Body of pancreas (tissue), 4 donors: Measurements from ENCODE around the gene TEPSIN. TPM values are rescaled to one million over a fixed set of nuclear protein-coding genes. Genes with fewer than 3 reads are reported as not detected.

Experiments used
- ATAC-seq: fragments of 150-250 bp; one replicate; pipeline ENCODE4 v1.9.1; 2016
- DNase-seq, 4 donors: peaks; one replicate each; pipeline ENCODE4 v3.0.0-alpha.2; 2019
- H3K27ac ChIP-seq, 4 donors: fragments of 200-600 bp; sonication (generic); 1 replicate in 3 of 4; 2 replicates in 1 of 4; pipeline versions ENCODE4 v1.5.1 to v1.6.1; 2016 to 2019; ENCODE audit warnings: mild to moderate bottlenecking in 1 of 4, mixed read lengths in 1 of 4, moderate library complexity in 1 of 4
- H3K27me3 ChIP-seq, 2 donors: fragments of 200-600 bp; sonication (generic); one replicate each; pipeline ENCODE4 v1.6.0; 2016; ENCODE audit warnings: mild to moderate bottlenecking in 1 of 2
- H3K36me3 ChIP-seq, 2 donors: fragments of 200-600 bp; sonication (generic); replicated peaks in 1 of 2; 2 replicates each; pipeline ENCODE4 v1.5.1; 2016; ENCODE audit warnings: low read depth in 2 of 2; ENCODE audit not compliant: insufficient read depth in 1 of 2
- H3K4me1 ChIP-seq: fragments of 200-600 bp; sonication (generic); one replicate; pipeline ENCODE4 v1.6.0; 2016
- H3K4me3 ChIP-seq, 2 donors: fragments of 200-600 bp; sonication (generic); 1 replicate in 1 of 2; 2 replicates in 1 of 2; pipeline ENCODE4 v1.5.1; 2016 to 2019
- H3K9me3 ChIP-seq, 3 donors: fragments of 200-600 bp; sonication (generic); 1 replicate in 2 of 3; 2 replicates in 1 of 3; pipeline ENCODE4 v1.5.1; 2016
- POLR2A ChIP-seq, 3 donors: fragments of 450-650 bp; IDR thresholded peaks; one replicate each; pipeline ENCODE4 v1.6.1; 2016; ENCODE audit warnings: antibody characterized with exemption in 3 of 3, mild to moderate bottlenecking in 2 of 3
- WGBS, 2 donors: methylation state at CpG; one replicate each; pipeline ENCODE4 v1.1.5; 2017; 5-methylcytosine and 5-hydroxymethylcytosine counted together
- intact Hi-C: fragments of 100-400 bp; cut with DNase I; formaldehyde crosslinking; loops from one replicate; pipeline ENCODE4 v1.15.1; 2023
- total RNA-seq, 2 donors: library from RNA; depleted of rRNA; stranded (reverse); fragments of >200 nt; gene quantifications; one replicate each; pipeline ENCODE4 v1.1.0, GENCODE V29; 2016
- TF ChIP-seq, protein P1 (sequence below), 7 experiments: fragments of 450-650 bp in 4 of 7; fragments of 200-600 bp in 3 of 7; sonication (generic) in 3 of 7; IDR thresholded peaks; one replicate each; pipeline ENCODE4 v1.5.1; 2016 to 2019; ENCODE audit warnings: antibody characterized with exemption in 7 of 7

TEPSIN gene
- total RNA-seq, 2 donors from 2014 or later = 31.9 to 102 TPM

DNA sequence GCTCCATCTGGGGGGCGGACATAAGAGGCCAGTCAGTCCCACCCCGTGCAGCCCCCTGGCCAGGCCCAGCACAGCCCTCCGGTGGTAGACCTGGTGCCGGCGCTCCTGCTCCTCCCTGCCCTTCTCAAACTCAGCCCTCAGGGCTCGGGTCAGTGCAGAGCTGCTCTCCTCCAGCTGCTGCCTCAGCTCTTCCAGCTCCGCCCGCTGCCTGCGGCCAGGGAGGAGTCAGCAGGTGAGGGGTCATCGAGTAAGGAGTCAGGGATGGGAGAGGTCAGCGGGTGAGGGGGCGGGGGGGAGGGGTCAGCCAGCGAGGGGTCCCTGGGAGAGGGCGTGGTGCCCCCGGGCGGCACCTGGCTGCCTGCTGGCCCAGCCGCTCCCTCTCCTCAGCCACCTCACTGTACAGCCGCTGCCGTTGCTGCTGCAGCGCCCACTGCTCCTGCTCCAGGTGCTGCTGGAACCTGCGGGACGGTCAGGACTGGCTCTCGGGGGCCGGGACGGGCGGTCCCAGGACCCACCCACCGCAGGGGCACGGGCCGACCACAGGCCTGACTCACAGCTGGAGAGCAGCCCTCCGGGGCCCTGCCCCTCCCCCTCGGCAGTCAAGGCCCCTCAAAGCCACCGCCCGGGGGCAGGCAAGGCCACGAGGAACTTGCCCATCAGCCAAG is 46.3 kb downstream of the TEPSIN start:
- 88% methylated on average over 8 to 22 of the region's 34 CpGs for WGBS, 2 donors
- intact Hi-C loops = no loop called here
- no peaks in the 10 kb centered on the region for H3K36me3 ChIP-seq
- DNase-seq (no peak), ATAC-seq (no peak)
- H3K27me3 ChIP-seq = no peaks in the 10 kb centered on the region
- H3K9me3 ChIP-seq = no peaks in the 10 kb centered on the region
- no peak overlapping the region for H3K27ac ChIP-seq
- no peak overlapping the region for H3K4me3 ChIP-seq
- TF ChIP-seq POLR2A (IDR thresholded peaks at IDR 0.05) = no peak
- TF ChIP-seq, protein P1, sequence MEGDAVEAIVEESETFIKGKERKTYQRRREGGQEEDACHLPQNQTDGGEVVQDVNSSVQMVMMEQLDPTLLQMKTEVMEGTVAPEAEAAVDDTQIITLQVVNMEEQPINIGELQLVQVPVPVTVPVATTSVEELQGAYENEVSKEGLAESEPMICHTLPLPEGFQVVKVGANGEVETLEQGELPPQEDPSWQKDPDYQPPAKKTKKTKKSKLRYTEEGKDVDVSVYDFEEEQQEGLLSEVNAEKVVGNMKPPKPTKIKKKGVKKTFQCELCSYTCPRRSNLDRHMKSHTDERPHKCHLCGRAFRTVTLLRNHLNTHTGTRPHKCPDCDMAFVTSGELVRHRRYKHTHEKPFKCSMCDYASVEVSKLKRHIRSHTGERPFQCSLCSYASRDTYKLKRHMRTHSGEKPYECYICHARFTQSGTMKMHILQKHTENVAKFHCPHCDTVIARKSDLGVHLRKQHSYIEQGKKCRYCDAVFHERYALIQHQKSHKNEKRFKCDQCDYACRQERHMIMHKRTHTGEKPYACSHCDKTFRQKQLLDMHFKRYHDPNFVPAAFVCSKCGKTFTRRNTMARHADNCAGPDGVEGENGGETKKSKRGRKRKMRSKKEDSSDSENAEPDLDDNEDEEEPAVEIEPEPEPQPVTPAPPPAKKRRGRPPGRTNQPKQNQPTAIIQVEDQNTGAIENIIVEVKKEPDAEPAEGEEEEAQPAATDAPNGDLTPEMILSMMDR (IDR thresholded peaks at IDR 0.05) = no peak
- no peaks in the 10 kb centered on the region for H3K4me1 ChIP-seq

DNA sequence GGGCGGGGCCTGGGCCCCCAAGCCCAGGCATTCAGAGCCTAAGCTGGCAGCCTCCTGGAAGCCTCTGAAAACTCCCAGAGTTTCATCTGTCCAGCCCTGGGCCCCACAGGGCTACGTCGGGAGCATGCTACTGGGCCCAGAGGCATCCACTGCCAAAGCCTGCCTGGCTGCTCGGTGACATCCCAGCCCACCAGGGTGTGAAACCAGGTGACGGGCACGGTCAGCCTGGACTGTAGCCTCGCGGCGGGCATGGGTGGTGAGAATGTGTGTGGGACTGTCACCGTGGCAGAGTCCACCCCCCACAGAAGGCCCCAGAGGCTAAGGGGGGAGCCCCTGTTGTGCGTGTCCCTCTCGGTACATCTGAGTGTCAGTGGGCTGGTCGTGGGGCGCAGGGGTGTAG is 47.2 kb downstream of the TEPSIN start:
- no peak for DNase-seq
- Histone ChIP-seq H3K27me3 (no peaks in the 10 kb centered on the region), H3K4me3 (no peak overlapping the region), H3K9me3 (no peaks in the 10 kb centered on the region), H3K36me3 (no peaks in the 10 kb centered on the region), H3K27ac (no peak overlapping the region), H3K4me1 (no peaks in the 10 kb centered on the region)
- ATAC-seq = no peak
- intact Hi-C loops = no loop called here
- TF ChIP-seq, protein P1 (IDR thresholded peaks at IDR 0.05) = no peak
- TF ChIP-seq POLR2A (IDR thresholded peaks at IDR 0.05) = no peak
- WGBS, 2 donors = 94% methylated on average over 14 of the region's 14 CpGs; no CpG with 5 or more reads in 1 of the 2 donors

DNA sequence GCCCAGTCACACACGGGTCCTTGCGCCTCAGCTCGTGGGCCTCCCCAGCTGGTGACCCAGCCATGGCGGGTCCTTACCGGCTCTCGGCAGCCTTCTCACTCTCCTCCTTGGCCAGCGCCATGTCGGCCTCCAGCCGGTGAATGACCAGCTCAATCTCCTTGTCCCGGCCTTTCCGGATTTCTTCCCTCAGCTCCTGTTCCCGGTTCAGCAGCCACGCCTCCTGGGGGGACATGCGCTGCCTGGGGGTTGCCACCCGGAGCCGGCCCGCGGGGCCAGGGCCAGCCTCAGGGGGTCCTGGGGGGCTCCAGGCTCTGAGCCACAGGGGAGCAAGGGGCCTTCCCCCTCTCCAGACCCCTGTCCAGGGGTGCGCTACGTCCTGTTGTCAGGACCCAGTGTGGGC is 47.7 kb downstream of the TEPSIN start:
- no peaks in the 10 kb centered on the region for H3K36me3 ChIP-seq
- no peak for ATAC-seq
- intact Hi-C loops = no loop called here
- TF ChIP-seq, protein P1 (IDR thresholded peaks at IDR 0.05) = no peak
- TF ChIP-seq POLR2A (IDR thresholded peaks at IDR 0.05) = no peak
- no peaks in the 10 kb centered on the region for H3K27me3 ChIP-seq
- H3K4me1 ChIP-seq = no peaks in the 10 kb centered on the region
- H3K4me3 ChIP-seq = no peak overlapping the region
- no peaks in the 10 kb centered on the region for H3K9me3 ChIP-seq
- WGBS, 2 donors = 93 to 95% methylated on average over 12 to 13 of the region's 20 CpGs
- DNase-seq = no peak
- H3K27ac ChIP-seq = no peak overlapping the region

DNA sequence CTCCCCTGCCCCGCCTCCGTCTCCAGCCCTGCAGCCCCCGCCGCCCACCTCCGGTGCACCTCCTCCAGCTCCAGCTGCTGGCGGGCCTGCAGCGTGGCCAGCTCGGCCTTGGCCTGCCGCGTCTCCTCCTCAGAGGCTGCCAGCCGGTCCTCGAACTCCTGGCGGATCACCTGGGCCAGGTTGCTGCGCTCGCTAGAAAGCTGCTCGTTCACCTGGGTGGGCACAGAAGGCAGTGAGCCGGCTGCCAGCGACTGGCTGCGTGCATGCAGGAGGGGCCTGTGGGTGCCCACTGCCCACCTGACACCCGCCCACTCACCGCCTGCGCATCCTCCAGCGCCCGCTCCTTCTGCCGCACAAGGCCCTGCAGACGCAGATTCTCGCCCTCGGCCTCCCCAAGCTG is 48.3 kb downstream of the TEPSIN start:
- 87 to 92% methylated on average over 3 to 25 of the region's 28 CpGs for WGBS, 2 donors
- no peaks in the 10 kb centered on the region for H3K27me3 ChIP-seq
- no peak for ATAC-seq
- no peaks in the 10 kb centered on the region for H3K4me1 ChIP-seq
- intact Hi-C loops = no loop called here
- no peak for DNase-seq
- no peaks in the 10 kb centered on the region for H3K9me3 ChIP-seq
- no peak overlapping the region for H3K27ac ChIP-seq
- no peaks in the 10 kb centered on the region for H3K36me3 ChIP-seq
- TF ChIP-seq POLR2A (IDR thresholded peaks at IDR 0.05) = no peak
- TF ChIP-seq, protein P1 (IDR thresholded peaks at IDR 0.05) = no peak
- H3K4me3 ChIP-seq = no peak overlapping the region
